Small intestine (tissue), 7 donors: ENCODE data around the gene P2RX5. TPM values are rescaled to one million over a fixed set of nuclear protein-coding genes. Genes with fewer than 3 reads are reported as not detected.
"Not testable (repeated sequence)": the region's sequence is repeated elsewhere in the genome, so short reads cannot be mapped to it uniquely, and the experiment has no call there.

ENCODE experiments used
- DNase-seq, 2 donors: peaks; one replicate each; pipeline versions ENCODE4 v3.0.0 to v3.0.0-alpha.2; 2013
- FAIRE-seq: peaks from 2 replicates; lab custom pipeline; 2012; peaks lifted over from hg19 to GRCh38; lab: Jason Lieb, UNC
- H3K27ac ChIP-seq, 3 donors: one replicate each; pipeline ENCODE4 v1.5.1; 2013; ENCODE audit warnings: low read length in 2 of 3, mild to moderate bottlenecking in 2 of 3, control low read depth in 1 of 3, inconsistent platforms in 1 of 3, low read depth in 1 of 3, moderate library complexity in 1 of 3
- H3K27me3 ChIP-seq, 3 donors: one replicate each; pipeline ENCODE4 v1.6.1; 2013; ENCODE audit warnings: low read length in 3 of 3, inconsistent platforms in 1 of 3; ENCODE audit not compliant: control insufficient read depth in 3 of 3, insufficient read depth in 3 of 3
- H3K36me3 ChIP-seq, 3 donors: one replicate each; pipeline ENCODE4 v1.6.1; 2013; ENCODE audit warnings: low read length in 3 of 3, inconsistent platforms in 1 of 3, low read depth in 1 of 3, mild to moderate bottlenecking in 1 of 3, moderate library complexity in 1 of 3; ENCODE audit not compliant: control insufficient read depth in 3 of 3, insufficient read depth in 2 of 3
- H3K4me1 ChIP-seq, 3 donors: one replicate each; pipeline ENCODE4 v1.6.1; 2013; ENCODE audit warnings: low read length in 2 of 3, inconsistent platforms in 1 of 3, low read depth in 1 of 3, mild to moderate bottlenecking in 1 of 3, moderate library complexity in 1 of 3; ENCODE audit not compliant: control insufficient read depth in 3 of 3, insufficient read depth in 2 of 3
- H3K4me3 ChIP-seq, 3 donors: one replicate each; pipeline ENCODE4 v1.5.1; 2013; ENCODE audit warnings: low read length in 3 of 3, control low read depth in 1 of 3, inconsistent platforms in 1 of 3, low read depth in 1 of 3, mild to moderate bottlenecking in 1 of 3, moderate library complexity in 1 of 3
- H3K9me3 ChIP-seq, 2 donors: one replicate each; pipeline ENCODE4 v1.6.1; 2013; ENCODE audit warnings: low read depth in 1 of 2, low read length in 1 of 2; ENCODE audit not compliant: control insufficient read depth in 2 of 2, insufficient read depth in 1 of 2
- WGBS, 3 donors: extraction: QIAGEN DNeasy Blood & Tissue Kit; methylation state at CpG; one replicate each; pipeline ENCODE4 v1.1.7; 2013; 5-methylcytosine and 5-hydroxymethylcytosine counted together
- polyA plus RNA-seq, 4 donors: library from polyadenylated mRNA; stranded (reverse) in 3 of 4; unstranded in 1 of 4; fragments of 200-250 nt in 3 of 4; fragments of 120-200 nt in 1 of 4; gene quantifications; one replicate each; pipeline versions ENCODE4 v1.2.1 to v1.2.3, GENCODE V29; 2013
- donor health status: healthy with polysubstance abuse.
- donor health status: control.
- donor health status: control.
- donor health status: Bipolar disorder and iron deficiency.
- donor health status: healthy.

Gene P2RX5
- polyA plus RNA-seq, 4 donors: 0.67 to 5.6 (median 1.9) TPM

DNA sequence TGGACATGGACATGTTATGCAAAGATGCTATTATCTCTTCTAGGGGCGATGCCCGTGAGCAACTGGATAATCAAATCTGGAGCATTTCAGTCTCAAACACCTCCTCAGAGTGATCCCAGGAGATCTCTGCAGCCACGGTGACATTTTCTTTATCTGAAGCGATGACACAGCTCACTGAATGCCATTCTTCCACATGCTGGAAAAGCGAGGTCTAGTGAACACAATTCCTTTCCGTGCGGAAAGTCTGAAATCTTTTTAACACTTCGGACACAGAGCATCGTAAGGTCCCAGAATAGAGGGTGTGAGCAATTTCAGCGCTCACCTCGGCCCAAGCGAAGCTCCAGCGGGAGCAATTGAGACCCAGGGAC lies 27.2 kb upstream of the P2RX5 start:
- no peaks in the 10 kb centered on the region for H3K9me3 ChIP-seq
- H3K27ac ChIP-seq: peak overlapping the region; percentile 80 to 91 (median 89)
- no peaks in the 10 kb centered on the region for H3K27me3 ChIP-seq
- no peak for DNase-seq
- FAIRE-seq: no peak
- H3K36me3 ChIP-seq: peaks cover 0 to 11% (median 4%) of the 10 kb centered on the region in 3 donors
- 1 to 5% (median 2%) methylated on average over 13 of the region's 13 CpGs for WGBS, 3 donors
- H3K4me1 ChIP-seq: peaks cover 0 to 23% (median 9%) of the 10 kb centered on the region in 3 donors
- peak overlapping the region; percentile 66 to 93 (median 72) for H3K4me3 ChIP-seq

DNA sequence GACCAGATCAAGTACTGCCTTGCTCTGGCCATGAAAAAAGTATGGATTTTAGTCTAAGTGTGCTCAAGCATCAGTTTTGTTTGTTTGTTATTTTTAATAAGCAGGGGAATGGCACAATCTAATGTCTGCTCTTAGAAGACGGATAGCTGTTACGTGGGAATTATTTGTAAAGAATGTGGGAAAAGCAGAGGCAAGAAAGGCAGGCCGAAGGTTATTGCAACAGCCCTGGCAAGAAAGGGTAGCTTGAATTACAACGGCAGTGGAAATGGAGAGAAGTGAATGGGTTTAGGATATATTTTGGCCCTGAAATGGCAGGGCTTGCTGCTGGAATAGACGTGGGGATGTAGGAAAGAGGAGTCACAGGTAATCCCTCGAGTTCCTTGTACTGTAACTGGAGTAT lies 26.8 kb upstream of the P2RX5 start:
- Histone ChIP-seq H3K9me3 (no peaks in the 10 kb centered on the region), H3K36me3 (peaks cover 0 to 16% (median 4%) of the 10 kb centered on the region in 3 donors), H3K4me3 (peak overlapping the region; percentile 66 to 93 (median 72)), H3K4me1 (peaks cover 0 to 23% (median 9%) of the 10 kb centered on the region in 3 donors), H3K27me3 (no peaks in the 10 kb centered on the region), H3K27ac (peak overlapping the region in 2 of 3 donors; percentile 89 to 91)
- DNase-seq (no peak), FAIRE-seq (no peak)
- WGBS, 3 donors: 26 to 40% (median 32%) methylated on average over 6 of the region's 6 CpGs

DNA sequence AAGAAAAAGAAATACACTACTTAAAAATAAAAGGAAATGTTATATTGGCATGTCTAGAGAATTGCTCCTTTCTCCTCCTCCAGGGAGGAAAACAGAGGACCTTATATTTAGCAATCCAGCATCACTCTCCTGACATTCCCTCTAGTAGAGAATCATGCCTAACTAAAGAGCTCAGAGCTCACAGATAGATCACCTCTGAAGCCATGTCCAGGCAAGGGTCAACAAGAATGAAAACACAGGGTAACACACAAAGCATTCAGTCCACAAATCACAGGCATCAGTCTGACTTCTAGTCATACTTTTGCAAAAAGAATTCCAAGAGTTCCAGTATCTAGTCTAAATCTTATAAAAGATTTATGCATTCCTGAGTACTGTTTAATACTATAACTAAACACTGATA lies 23.3 kb upstream of the P2RX5 start:
- Histone ChIP-seq H3K4me1 (peaks cover 0 to 19% (median 7%) of the 10 kb centered on the region in 3 donors), H3K27ac (peak overlapping the region in 1 of 3 donors; percentile 69), H3K27me3 (no peaks in the 10 kb centered on the region), H3K4me3 (no peak overlapping the region), H3K36me3 (peaks cover 14 to 36% (median 28%) of the 10 kb centered on the region in 3 donors), H3K9me3 (no peaks in the 10 kb centered on the region)
- DNase-seq (no peak), FAIRE-seq (no peak)

DNA sequence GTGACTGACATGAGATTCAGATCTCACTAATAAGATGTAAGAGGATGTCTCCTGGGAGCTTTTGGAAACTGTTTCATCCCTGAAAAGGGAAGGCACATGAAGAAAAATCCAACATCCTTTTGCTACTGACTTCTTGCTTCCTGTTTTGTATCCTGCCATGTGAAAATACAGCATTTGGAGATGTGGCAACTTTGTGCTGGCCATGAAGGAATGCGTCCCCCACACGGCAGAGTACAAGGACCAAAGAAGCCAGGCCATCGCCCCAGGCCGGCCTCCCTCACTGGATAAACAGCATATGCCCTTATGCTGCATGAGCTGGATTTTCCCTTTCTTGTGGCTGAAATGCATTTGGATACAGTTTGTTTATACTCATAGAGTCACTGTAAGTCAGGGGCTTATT lies 22.2 kb upstream of the P2RX5 start:
- WGBS, 3 donors: 88 to 95% (median 92%) methylated on average over 4 of the region's 4 CpGs
- Histone ChIP-seq H3K36me3 (peaks cover 14 to 38% (median 28%) of the 10 kb centered on the region in 3 donors), H3K27ac (no peak overlapping the region), H3K4me1 (peaks cover 0 to 18% (median 7%) of the 10 kb centered on the region in 3 donors), H3K27me3 (no peaks in the 10 kb centered on the region), H3K9me3 (no peaks in the 10 kb centered on the region), H3K4me3 (no peak overlapping the region)
- DNase-seq: no peak
- no peak for FAIRE-seq

DNA sequence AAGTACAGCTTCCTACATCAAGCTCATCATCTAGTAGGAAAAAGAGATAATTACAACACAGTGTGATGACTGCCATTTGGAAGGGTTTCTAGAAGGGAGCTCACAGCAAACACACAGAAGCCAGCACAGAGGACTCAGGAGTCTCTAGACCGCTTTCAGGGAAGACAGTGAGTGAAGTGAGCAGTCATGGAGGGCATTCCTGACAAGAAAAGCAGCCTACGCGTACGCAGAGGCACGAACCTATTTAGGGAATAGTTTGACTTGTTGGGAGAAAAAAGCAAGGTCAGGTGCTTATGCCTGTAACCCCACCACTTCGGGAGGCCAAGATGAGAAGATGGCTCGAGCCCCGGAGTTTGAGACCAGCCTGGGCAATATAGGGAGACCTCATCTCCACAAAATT lies 19.3 kb upstream of the P2RX5 start:
- FAIRE-seq: no peak
- Histone ChIP-seq H3K27ac (no peak overlapping the region), H3K27me3 (no peaks in the 10 kb centered on the region), H3K9me3 (no peaks in the 10 kb centered on the region), H3K36me3 (peaks cover 14 to 54% (median 28%) of the 10 kb centered on the region in 3 donors), H3K4me1 (peaks cover 0 to 3% (median 0%) of the 10 kb centered on the region in 3 donors), H3K4me3 (no peak overlapping the region)
- DNase-seq: no peak
- 87 to 95% (median 92%) methylated on average over 8 of the region's 8 CpGs for WGBS, 3 donors

DNA sequence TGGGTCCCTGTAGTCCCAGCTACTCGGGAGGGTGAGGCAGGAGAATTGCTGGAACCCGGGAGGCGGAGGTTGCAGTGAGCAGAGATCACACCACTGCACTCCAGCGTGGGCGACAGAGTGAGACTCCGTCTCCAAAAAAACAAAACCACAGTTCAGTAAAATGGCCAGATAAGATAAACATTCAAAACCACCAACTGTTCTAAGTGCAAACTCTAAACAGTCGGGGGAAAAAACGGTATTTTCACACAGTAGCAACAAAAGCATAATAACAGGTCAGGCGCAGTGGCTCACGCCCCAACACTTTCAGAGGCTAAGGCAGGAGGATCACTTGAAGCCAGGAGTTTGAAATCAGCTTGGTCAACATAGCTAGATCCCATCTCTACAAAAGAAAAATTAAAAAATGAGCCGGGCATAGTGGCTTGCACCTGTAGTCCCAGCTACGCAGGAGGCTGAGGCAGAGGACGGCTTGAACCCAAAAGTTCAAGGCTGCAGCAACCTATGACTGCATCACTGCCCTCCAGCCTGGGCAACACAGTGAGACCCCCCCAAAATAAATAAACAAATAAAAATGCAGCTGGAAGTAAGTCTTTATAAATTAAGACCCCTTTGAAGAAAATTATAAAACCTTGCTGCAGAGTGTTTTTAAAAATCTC lies 17.0 kb upstream of the P2RX5 start:
- Histone ChIP-seq H3K36me3 (peaks cover 14 to 43% (median 23%) of the 10 kb centered on the region in 3 donors), H3K27ac (peak overlapping the region in 1 of 3 donors; percentile 75), H3K9me3 (no peaks in the 10 kb centered on the region), H3K4me3 (no peak overlapping the region), H3K4me1 (no peaks in the 10 kb centered on the region), H3K27me3 (no peaks in the 10 kb centered on the region)
- FAIRE-seq: no peak
- WGBS, 3 donors: 54 to 78% (median 65%) methylated on average over 13 of the region's 13 CpGs
- DNase-seq: peak in 1 of 2 donors; percentile 27

DNA sequence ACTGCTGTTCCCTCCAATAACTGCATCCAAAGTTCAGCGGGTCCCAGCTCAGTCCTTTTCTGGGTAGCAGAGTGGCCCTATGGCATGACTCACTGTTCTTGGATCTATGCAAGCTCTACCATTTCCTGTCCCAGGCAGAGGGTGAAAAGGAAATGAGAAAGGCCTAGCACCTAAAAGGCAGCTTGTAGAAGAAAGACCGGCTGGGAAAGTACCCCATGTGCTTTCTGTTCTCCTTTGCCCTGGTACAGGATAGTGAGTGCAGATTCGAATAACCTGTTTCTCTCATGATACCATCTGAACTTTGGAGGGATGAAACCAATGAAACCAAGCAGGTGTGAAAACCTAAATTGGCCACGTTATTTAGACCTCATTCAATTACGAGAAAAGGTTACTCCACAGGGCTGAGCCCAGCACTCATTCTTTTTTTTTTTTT lies 15.0 kb upstream of the P2RX5 start:
- Histone ChIP-seq H3K36me3 (peaks cover 6 to 33% (median 9%) of the 10 kb centered on the region in 3 donors), H3K27ac (peak overlapping the region in 1 of 3 donors; percentile 60), H3K9me3 (no peaks in the 10 kb centered on the region), H3K4me1 (no peaks in the 10 kb centered on the region), H3K4me3 (no peak overlapping the region), H3K27me3 (no peaks in the 10 kb centered on the region)
- FAIRE-seq (no peak), DNase-seq (peak in 1 of 2 donors; percentile 70)
- 48 to 60% (median 59%) methylated on average over 5 of the region's 5 CpGs for WGBS, 3 donors

DNA sequence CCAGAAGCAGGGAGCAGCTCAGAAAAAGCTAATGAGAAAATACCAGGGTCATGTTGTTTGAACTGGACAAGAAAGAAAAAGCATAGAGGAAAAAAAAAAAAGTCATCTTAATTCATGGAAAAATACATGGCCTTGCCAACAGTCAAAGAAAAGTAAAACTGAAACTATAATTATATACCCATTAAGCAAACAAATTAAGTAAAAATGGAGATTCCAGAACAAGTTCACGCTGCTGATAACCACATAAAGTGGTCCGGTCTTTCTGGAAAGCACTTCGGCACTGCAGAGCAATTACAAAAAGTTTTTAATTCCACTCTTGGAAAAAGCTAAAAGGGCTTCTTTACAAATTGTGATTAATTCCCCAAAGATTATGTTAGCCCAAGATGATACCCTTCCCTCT lies 12.4 kb upstream of the P2RX5 start:
- no peak overlapping the region for H3K27ac ChIP-seq
- FAIRE-seq (no peak), DNase-seq (no peak)

DNA sequence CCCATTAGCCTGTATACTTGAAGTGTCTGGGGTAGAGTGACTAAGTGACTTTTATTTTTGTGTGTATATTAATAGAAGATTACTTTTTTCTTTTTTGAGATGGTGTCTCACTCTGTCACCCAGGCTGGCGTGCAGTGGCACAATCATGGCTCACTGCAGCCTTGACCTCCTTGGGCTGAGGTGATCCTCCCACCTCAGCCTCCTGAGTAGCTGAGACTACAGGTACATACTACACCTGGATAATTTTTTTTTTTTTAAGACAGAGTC lies 9.7 kb upstream of the P2RX5 start:
- not testable (repeated sequence) for H3K4me3 ChIP-seq, H3K27ac ChIP-seq, H3K27me3 ChIP-seq, H3K4me1 ChIP-seq, DNase-seq, FAIRE-seq, H3K9me3 ChIP-seq, H3K36me3 ChIP-seq
- 100% methylated on average over 1 of the region's 1 CpG for WGBS, 3 donors

More for the DNA sequence above, 12.4 kb upstream of the P2RX5 start:
- Histone ChIP-seq H3K36me3 (peaks cover 0 to 19% (median 0%) of the 10 kb centered on the region in 3 donors), H3K9me3 (no peaks in the 10 kb centered on the region), H3K4me3 (no peak overlapping the region), H3K27me3 (no peaks in the 10 kb centered on the region), H3K4me1 (no peaks in the 10 kb centered on the region)
- 25 to 39% (median 26%) methylated on average over 3 of the region's 3 CpGs for WGBS, 3 donors
